NCI-H748 (cell line): ENCODE measurements around the gene UPF3B.
"Not testable (repeated sequence)": the region's sequence is repeated elsewhere in the genome, so short reads cannot be mapped to it uniquely, and the experiment has no call there.

Experiments
- DNase-seq: peaks from one replicate; lab custom pipeline; 2025; ENCODE audit not compliant: unreplicated experiment; lab: John Stamatoyannopoulos, UW

Gene UPF3B, protein sequence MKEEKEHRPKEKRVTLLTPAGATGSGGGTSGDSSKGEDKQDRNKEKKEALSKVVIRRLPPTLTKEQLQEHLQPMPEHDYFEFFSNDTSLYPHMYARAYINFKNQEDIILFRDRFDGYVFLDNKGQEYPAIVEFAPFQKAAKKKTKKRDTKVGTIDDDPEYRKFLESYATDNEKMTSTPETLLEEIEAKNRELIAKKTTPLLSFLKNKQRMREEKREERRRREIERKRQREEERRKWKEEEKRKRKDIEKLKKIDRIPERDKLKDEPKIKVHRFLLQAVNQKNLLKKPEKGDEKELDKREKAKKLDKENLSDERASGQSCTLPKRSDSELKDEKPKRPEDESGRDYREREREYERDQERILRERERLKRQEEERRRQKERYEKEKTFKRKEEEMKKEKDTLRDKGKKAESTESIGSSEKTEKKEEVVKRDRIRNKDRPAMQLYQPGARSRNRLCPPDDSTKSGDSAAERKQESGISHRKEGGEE

DNA sequence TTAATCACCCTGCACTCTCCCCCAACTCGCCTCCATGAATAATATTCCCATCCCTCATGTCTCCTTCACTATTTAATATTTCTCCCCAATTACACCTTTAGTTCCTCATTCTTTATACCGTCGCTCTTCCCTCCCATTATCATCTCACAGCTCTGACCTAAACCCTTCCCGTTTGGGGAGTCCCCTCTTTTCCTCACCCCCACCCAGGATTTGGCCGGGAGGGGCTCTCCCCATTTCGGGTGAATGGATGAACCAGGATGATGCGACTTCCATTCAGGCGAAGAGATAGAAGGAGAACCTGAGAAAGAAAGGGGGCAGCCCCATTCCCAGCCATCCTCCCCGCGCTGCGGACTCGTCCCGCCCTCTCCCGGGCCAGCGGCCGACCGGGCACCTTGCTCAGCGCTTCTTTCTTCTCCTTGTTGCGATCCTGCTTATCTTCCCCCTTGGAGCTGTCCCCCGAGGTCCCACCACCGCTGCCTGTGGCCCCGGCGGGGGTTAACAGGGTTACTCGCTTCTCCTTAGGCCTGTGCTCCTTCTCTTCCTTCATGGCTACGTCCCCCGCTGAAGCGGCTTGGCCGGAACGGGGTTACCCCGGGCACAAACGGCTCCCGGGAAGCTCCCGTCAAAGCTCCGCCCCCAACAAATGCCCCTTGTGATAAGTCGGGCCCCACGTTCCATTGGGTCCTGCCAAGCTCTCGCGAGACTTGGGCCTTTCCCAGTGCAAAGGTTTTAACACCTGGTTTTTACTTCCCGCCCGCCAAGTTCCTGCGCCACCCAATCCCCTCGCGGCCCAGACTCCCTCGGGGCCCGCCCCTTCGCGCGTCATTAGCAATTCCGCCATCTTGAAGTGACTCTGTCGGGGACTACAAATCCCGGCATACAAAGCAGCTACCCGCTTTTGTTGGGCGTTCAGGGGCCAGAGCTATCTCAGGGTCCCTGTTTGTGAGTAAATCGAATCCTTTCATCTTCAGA is at the start of gene UPF3B:
TSS of gene UPF3B (minus strand) at position 582 of the 972 bp plus-strand sequence. CDS start at position 547, 35 bp downstream.
- DNase-seq: peak; percentile 100

DNA sequence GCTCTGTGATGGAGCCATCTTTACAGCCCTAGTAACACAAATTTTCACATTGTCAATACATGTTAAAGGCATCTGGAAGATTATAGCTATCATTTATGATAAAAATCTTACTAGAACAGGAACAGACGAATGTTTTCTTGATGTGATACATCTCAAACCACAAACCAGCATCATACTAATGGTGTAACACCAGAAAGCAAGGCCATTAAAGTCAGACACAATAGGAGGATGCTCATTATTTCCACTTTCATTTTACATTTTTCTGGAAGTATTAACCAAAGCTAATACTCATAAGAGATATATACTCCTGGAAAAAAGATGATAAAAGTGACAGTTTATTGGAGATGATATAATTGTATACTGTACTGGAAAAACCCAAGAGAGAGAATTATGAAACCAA is 48.2 kb upstream of the UPF3B start:
- no peak for DNase-seq

DNA sequence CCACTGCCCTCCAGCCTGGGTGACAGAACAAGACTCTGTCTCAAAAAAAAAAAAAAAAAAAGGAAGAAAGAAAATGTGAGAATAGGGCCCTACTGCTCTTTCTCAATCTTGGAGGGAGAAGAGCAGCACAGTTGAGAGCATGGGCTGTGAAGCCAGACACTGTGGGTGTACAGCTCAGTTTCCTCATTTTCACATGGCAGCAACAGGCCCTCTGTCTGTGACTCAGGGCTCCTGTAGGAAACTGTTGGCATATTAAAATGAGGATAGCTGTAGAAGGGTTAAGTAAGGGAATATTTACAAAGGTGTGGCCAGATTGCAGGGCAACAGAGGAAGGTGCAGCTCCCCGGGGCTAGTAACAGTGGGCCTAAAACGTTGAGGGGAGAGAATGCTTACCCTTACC is 46.4 kb upstream of the UPF3B start:
- no peak for DNase-seq

DNA sequence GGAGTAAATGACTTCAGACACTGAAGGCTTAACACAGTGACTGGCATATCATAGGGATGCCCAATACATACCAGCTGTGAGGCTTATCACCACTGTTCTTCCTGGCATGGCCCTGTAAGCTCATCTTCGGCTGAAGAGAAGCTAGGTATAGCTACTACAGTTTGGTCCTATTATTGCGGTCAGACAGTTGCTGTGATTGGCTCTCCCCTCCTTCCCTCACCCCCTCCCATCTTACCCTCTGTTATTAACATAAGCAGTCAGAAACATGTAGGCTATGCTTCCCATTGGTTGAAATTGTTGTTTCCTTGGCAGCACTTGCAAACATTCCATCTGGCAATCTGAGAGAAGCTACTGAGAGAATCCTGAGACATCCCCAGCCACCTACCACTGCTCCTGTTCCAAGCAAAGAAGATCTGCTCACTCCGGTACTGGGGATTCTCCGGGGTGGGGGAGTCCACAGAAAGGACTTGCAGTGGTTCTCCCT is 43.1 kb upstream of the UPF3B start, which contains the start of gene AKAP14:
TSS of gene AKAP14 (plus strand) at position 51 of the 484 bp plus-strand sequence. CDS start 7,331 bp downstream, outside the sequence.
- DNase-seq: no peak

DNA sequence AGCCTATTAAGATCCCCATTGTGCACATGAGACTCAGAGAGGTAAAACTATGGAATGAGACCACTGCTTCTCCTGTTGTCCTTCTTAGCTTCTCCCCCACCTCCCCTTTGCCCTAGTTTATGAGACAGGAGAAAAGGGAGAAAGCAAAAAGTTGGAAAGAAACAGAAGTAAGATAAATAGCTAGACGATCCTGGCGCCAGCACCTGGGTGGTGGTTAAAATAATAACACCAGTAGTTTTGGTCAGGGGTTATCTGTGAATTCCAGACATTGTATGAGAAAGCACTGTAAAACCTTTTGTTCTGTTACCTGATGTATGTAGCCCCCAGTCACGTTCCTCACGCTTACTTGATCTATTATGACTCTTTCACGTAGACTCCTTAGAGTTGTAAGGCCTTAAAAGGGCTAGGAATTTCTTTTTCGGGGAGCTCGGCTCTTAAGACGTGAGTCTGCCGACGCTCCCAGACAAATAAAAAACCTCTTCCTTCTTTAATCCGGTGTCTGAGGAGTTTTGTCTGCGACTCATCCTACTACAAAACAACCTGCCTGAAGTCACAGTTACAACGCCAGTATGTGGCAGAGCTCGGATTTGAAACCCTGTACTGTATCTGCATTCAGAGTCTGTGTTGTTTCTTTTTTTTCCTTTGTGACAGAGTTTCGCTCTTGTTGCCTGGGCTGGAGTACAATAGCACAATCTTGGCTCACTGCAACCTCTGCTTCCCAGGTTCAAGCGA is 39.4 kb upstream of the UPF3B start:
- DNase-seq: not testable (repeated sequence)

DNA sequence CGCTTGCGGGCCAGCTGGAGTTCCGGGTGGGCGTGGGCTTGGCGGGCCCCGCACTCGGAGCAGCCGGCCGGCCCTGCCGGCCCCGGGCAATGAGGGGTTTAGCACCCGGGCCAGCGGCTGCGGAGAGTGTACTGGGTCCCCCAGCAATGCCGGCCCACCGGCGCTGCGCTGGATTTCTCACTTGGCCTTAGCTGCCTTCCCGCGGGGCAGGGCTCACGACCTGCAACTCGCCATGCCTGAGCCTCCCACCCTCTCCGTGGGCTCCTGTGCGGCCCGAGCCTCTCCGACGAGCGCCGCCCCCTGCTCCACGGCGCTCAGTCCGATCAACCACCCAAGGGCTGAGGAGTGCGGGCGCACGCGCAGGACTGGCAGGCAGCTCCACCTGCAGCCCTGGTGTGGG is 37.9 kb upstream of the UPF3B start:
- DNase-seq: not testable (repeated sequence)

DNA sequence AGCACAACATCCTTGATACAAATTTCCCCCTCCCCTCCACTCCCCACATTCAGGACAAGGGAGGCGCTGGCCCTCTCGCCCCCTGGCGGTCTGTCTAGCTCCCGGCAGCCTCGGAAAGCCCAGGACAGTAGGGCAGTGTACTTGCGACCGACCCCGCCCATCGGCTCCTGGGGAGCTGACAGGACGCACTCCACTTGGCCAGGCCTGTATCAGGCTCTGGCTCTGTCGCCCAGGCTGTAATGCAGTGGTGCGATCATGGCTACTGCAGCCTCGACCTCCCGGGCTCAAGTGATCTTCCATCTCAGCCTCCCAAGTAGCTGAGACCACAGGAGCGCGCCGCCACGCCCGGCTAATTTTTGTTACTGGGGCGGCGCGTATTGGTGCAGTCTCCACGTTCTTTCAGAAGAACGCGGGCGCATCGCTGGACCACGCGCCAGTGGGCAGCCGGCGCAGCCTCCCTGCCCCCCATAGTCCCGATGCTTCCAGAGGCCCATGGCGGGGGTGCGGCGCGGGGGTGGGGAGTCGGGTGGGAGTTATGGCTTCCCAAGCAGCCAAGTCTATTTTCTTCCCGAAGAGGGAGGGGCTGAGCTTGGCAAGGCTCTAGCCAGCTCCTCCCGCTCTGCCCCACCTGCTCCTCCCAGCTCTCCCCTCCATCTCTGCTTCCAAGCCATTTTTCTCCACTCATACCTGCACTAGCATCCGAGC is 35.1 kb upstream of the UPF3B start:
- peak; percentile 85 for DNase-seq

DNA sequence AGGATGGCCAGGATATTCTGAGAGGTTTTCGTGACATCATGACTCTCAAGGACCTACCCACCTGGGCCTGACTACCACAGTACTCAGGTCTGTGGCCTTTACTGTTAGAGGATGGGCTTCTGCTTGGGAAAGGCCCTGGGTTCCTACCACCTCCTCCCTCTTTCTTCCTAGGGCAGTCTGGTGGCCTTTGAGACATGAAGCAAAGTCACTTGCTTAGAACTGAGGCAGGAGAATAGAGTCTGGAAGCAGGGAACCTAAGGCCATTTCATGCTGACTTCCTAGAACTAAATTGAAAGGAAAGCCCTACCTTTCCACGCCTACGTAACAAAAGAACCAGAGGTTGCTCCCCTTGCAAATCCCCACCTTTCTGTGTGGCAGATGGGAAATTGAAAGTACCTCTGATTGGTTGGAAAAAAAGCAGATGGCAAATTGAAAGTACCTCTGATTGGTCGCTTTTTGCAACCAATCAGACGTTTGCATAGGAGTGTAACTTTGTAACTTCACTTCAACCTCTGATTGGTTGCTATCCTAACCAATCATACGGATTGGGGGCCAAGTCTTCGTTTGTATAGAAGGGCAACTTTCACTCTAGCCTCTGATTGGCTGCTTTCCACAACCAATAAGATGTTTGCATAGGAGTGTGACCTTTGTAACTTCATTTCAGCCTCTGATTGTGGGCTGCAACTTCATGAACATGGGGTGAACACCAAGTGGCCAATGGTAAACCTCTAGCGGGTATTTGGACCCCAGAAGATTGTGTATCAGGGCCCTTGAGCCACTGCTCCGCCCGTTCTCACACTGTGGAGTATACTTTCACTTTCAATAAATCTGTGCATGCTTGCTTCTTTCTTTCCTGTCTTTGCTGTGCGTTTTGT is 33.0 kb upstream of the UPF3B start:
- peak; percentile 10 for DNase-seq

DNA sequence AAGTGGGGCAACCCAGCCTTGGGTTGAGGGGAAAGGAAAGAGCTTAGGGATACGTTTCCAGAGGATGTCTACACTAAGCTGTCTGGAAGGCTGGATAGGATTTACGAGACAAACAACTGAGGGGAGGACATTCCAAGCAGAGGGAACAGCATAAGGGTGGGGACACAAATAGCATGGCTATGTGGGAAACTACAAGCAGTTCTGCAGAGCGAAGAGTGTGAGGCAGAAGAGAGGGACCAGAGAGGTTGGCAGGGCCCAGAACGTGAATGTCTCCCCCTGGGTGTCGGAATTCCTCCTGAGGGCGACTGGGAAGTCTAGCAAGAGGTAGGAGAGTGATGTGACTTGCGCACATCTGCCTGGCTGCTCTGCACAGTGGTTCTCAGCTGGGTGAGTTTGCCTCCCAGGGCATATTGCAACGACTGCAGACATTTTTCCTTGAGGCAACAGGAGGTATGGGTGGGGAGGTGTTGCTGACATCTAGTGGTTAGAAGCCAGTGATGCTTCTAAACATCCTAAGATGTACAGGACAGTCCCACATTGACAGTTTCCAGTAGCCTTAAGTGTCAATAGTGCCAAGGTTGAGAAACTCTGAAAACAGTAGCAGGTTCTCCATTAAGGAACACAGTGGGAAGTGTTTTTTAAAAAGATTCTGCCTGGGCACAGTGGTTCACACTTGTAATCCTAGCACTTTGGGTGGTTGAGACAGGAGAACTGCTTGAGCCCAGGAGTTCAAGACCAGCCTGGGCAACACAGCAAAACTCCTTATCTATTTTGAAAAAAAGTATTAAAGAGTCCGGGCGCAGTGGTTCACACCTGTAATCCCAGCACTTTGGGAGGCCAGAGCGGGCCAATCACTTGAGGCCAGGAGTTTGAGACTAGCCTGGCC is 28.0 kb upstream of the UPF3B start:
- peak; percentile 68 for DNase-seq

DNA sequence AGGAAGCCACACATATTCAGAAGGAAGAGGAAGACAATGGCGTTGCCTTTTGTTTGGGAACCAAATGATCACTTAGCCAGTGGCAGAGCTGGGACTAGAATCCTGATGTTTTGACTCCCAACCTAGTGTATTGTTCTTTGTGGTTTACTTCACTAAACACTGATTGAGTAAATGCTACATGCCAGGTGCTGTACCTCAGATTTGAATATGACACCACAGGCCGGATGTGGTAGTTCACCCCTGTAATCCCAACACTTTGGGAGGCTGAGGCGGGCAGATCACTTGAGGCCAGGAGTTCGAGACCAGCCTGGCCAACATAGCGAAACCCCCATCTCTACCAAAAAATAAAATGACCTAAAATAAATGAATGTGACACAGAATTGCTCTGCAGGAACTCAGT is 27.3 kb upstream of the UPF3B start:
- DNase-seq: no peak

DNA sequence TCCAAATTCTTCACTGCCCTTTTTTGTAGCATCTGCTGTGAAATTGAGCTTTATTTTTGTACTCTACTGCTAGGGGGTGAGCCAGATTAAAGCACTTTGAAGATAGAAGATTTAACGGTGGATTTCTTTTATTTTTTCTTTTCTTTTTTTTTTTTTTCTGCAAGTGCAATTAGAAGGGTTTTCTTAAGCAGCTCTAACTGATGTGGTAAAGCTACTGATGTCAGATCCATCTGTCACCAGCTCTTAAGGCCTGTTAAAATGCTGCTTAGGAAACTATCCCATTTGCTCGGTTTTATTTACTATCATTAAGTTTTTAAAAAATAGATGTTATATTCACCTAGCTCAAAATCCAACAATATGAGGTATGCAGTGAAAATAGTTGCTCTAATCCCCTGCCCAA is 26.0 kb upstream of the UPF3B start:
- no peak for DNase-seq

DNA sequence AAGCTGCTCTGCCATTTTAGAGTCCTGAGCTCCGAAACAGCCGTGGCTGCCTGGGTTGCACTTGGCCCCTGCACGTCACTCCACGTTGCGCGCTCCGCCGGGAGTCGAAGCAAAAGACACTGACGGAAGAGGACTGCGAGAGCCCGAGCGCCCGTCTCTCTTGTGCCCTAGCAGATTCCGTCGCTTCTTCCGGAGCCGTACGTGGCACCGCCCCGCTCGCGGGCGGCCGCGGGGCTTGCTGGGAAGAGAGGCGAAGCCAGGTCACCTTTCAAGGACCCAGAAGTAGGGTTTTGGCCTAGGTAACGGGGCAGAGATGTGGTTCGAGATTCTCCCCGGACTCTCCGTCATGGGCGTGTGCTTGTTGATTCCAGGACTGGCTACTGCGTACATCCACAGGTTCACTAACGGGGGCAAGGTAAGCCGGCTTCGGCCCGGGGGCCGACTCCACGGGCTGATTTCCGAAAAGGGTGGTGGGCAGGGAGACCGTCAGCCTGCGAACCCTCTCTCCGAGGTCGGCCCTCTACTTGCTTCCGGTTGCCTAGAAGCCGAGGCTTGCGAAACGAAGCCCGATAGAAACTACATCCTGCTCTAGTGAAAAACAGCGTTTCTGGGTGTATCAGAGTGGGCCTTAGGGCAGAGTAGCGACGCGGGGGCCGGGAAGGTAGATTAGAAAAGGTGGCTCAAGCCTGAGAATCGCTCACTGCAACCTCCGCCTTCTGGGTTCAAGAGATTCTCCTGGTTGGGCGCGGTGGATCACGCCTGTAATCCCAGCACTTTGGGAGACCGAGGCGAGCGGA is 19.0 kb upstream of the UPF3B start, which contains the start of the genes NDUFA1 and RNF113A:
TSS of gene NDUFA1 (plus strand) at position 234 of the 797 bp plus-strand sequence. CDS start at position 314, 80 bp downstream.
TSS of gene RNF113A (minus strand) at position 135 of the 797 bp plus-strand sequence. CDS start at position 15, 120 bp downstream.
- DNase-seq: peak; percentile 97

DNA sequence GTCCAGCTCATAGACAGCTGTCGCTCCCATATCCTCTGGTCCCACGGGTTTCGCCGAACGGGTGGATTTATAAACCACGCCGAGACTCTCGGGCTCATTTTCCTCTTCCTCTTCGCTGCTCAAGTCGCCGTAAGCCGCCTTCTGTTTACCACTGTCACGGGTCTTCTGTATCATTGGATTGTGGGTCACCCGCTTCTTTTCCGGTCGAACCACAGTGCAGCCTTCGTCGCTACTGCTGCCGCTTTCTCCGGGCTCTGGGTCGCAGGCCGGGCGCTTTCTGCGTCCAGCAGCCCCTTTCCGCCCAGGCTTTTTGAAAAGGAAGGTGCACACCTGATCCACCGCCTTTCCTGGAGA is 18.5 kb upstream of the UPF3B start:
- no peak for DNase-seq

DNA sequence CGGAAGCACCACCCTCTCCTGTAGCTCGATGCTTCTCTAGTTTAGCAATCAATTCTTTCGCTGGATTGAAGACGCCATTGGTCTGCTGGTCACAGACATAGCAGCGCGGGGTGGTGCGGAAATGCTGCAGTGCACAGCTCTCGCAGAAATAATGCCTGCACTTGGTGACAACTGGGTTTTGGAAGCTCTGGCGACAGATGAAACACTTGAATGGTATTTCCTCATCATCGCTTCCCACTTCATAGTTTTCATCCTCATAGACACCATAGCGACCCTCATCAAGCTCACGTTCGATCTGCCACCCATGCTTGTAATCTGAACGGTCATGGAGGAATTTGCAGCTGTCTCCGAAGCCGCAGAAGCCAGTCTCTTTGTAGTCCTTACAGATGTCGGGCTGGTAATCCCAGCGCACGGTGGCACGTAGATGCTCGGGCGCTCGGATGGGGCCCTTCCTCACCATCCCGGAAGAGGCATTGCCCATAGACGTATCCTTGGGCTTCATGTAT is 17.9 kb upstream of the UPF3B start:
- peak; percentile 67 for DNase-seq

DNA sequence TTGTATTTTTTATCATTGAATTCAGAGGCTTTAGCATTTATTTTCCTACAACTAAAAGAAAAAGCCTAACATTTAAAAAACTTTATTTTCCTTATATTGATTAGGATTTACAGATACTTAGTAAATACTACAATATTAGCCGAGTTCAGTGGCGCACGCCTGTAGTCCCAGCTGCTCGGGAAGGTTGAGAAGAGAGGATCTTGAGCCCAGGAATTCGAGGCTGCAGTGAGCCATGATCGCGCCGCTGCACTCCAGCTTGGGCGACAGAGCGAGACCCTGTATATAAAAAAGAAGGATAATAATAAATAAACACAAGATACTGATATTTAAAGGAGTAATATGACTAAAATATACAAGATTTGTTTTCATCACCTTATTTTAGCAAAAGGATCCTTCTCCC is 681 bp upstream of the UPF3B start:
- DNase-seq: peak; percentile 33

DNA sequence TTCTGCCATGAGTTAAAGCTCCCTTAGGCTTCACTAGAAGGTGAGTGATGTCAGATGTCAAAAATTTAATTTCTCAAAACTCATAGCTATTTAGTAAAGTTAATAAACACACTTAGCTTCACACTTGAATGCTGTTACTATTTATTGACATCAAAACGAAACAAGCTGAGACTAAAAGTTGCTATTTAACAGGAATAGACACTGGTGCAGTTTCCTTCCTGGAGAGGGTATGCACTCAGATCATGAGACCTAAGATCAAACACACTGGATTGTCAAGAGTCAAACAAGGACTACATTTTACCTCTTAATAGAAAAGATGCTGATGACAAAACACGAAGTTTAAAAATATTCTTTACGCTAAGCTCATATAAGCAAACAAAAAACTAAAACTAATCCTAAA is 18.9 kb downstream of the UPF3B start:
- DNase-seq: no peak

DNA sequence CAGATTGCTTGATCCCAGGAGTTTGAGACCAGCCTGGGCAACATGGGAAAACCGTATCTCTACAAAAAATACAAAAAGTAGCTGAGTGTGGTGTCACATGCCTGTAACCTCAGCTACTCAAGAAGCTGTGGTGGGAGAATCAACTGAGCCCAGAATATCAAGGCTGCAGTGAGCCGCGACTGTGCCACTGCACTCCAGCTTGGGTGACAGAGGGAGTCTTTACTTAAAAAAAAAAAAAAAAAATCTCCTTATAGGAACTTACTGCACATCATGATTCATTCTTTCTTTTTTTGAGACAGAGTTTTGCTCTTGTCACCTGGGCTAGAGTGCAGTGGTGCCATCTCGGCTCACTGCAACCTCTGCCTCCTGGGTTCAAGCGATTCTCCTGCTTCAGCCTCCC is 24.3 kb downstream of the UPF3B start:
- no peak for DNase-seq
